Stimulated activated CD8-positive, alpha-beta memory T cell treated with anti-CD3 and anti-CD28 coated beads, Interleukin-15, amount 100 ng/mL, for 1 hour (primary cell): ENCODE measurements around the gene ZKSCAN3.
"Not testable (repeated sequence)": the region's sequence is repeated elsewhere in the genome, so short reads cannot be mapped to it uniquely, and the experiment has no call there.

Source experiments
- DNase-seq: peaks from one replicate; pipeline ENCODE4 v3.0.0-alpha.2; 2020; ENCODE audit warnings: low read depth

Gene ZKSCAN3

DNA sequence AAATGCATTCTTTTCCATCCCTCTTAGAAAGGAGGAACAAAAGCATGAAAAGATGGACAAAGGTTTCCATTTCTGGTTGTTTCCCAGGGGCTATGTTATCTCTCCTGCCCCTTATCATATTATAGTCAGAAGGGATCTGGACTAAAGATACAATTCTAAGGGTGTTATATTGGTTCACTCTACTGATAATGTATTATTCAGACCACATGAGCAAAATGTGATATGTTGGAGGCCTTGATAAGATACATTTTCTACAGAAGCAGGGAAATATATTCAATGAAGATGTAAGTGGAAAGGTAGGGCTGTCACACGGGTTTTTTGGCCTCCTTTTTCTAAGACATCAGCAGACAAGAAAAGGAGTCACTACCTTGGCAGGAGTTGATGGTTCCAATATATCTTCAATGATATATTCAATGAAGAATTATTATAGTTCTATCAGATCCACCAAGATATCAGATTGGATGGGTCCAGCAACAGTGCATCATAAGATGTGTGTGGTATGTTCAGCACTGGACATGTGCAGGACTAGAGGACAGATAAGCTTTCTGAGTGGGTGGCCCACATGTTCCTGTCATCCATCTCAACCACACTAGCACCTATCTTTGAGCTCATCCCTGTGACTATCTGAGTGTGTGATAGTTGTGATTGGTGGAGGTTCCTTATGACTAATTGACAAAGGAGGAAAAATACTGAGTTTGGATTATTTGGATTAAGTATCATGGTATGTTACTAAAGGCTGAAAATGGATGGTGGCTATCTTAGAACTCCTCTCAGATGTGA lies 5.7 kb upstream of the ZKSCAN3 start:
- no peak for DNase-seq

DNA sequence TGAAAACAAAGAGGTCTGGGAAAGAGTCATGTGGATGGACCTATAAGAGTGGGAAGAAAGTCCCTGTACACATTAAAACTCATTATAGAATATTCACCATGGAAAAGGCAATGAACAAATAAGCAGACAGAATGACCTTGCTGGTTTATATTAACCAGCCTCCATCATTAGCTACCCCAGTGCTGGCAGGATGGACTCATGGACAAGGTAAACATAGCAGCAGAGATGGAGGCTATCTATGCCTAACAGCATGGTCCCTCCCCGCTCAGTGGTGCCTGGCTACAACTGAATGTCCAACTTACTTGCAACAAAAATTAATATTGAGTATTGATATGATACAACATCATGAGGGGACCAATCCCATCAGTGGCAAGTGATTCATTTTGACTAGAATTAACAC lies 4.5 kb upstream of the ZKSCAN3 start:
- no peak for DNase-seq

DNA sequence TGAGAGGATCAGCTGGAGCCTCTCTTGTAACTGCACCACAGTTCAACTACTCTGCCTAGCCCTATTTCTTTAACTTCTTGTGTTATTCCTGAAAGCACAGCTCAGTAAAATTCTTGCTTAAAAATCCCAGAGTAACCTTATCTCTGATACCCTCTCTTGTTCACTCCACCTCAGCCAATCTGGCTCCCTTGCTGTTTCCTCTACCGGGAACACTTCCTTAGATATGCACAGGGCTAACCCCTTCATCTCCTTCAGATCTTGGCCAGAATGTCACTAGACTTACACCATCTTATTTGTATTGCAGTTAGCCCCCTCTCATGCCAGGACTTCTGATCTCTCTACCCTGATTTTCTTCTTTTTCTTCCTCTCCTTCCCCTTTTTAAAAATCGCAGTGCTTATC lies 2.6 kb upstream of the ZKSCAN3 start:
- DNase-seq = no peak

DNA sequence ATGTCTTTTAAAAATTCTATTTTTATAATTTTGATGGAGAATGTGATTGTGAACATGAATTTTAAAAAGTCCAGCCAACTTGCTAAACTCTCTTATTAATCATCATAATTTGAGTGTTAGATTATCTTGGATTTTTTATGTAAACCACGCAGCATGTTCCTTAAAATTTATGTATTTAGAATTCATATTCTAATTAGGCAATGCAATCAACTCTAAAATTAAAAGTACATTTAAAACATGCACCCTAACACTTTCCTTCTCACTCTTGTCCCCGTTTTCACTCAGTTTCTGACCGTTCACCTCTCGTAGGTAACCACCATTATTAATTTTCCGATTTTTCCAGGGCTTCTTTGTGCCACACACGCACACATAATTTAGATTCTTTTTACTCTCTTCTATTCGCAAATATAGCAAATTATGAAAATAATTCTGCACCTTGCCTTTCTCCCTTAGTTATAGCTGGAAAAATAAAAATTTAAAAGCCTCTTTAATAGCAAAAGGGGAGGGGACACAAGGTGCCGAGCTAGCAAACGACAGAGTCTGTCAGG lies 329 bp upstream of the ZKSCAN3 start:
- DNase-seq = no peak

DNA sequence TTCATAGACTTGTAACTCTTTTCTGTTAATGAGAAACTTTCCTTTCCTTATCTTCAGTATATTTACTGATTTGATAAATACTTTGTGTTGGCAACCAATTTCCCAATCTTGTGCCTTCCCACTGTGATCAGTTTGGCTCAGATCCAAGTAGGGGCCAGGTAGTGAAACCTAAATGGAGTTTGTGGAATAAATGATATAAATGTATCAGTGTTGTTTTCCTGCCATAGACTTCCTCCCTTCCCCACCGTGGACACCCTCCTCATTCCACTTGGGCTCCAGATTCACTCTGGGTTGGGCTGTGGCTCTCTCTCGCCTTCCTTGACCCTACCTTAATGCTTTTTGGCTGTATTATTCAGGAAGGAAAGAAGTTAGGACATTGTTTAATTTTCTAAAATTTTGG lies 1.3 kb downstream of the ZKSCAN3 start:
- DNase-seq = no peak

DNA sequence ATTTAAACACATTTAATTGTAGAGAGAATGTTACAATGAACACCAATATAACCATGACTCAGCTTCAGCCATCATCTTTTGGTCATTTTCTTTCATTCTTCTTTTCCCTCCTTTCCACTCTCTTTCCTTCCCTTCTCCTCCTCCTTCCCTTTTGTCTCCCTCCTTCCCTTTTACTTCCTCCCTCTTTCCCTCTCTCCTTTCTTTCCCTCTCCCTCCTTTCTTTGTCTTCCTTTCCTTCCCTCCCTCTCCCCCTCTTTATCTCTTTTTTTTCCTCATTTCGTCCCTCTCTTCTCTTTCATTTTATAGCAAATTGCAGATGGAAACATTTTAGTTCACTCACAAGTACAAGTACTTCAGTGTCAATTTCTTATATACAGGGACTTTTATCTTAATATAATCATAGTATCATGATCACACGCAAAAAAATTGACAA lies 1.8 kb downstream of the ZKSCAN3 start:
- no peak for DNase-seq

DNA sequence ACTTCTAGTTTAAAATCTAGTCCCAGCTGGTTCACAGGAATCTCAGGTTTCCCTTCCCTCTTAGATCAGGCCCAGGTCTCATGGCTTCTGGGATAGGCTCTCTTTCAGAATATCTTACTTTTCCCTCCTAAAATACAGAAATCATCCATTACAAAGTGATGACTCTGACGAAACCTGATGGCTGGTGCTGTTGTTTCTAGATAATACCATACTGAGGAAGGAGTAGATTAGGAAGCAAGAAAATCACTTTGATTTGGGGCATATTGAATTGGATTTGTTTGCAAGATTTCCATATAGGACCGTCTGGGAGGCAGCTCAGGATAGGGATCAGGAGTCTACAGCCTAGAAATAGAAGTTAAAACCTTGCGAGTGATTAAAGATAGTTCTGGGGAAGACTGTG lies 3.6 kb downstream of the ZKSCAN3 start:
- no peak for DNase-seq

DNA sequence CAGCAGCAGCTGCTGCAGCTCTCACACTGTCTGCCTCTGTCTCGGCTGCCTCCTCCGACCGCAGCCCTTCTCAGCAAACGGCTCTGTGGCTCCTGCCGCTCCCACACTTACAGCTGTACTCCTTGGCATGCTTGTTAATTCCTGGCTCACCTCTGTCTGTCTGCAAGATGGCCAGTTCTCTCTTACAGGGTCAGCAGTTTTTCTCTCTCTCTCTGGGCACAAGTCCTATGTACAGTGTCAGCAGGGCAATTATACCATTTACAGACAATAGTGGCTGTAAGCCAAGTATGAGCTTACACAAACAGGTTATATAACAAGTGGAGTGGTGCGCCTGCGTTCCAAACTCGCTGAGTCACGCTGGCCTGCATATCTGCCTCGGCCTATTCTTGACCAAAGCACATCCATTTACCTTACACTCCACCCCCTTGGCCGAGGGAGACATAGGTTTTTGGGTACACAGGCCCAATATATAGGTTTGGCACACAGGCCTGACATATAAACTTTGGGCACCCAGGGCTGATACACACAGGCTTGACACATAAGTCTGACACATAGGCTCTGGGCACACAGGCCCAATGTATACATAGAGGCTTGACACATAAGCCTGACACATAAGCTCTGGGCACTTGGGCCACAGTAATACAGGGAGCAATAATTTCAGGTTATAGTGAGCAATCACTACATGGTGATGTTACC lies 4.4 kb downstream of the ZKSCAN3 start:
- DNase-seq = no peak

DNA sequence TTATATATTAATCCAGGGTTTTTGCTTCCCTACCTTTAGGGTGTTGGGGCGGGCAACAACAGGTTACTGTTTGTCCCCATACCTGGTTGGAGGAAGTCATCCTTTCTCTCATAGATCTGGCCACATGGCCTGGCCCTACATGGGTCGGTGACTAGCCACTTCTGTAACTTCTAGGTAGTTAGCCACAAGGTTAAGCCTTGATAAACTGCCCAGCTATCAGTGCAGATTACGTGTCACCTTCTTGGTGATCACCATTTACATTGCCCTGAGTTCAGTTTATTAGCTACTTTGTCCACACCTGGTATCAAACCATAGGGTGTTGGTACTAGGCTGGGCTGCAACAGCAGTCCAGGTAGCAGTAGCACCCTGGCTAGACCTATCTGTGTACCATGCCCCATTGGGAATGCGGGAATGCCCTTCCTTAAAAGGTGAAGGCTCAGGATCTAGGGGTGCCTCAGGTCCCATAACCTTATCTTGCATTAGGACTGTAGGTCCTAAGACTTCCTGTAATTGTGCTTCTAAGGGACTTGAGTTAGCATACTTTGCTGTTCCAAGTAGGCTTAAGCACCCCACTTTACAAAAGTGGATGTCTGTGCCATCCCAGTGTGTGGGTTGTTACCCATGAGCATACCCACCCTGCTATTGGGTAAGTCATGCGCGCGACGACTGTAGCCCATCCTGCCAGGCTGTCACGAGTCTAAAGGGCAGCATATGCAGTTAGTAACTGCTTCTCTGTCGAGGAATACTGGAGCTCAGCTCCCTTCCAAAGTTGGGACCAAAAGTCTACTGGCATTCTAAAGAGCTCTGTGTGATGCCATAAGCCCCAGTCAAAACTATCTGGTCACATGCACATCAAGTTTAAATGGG lies 5.2 kb downstream of the ZKSCAN3 start:
- no peak for DNase-seq

DNA sequence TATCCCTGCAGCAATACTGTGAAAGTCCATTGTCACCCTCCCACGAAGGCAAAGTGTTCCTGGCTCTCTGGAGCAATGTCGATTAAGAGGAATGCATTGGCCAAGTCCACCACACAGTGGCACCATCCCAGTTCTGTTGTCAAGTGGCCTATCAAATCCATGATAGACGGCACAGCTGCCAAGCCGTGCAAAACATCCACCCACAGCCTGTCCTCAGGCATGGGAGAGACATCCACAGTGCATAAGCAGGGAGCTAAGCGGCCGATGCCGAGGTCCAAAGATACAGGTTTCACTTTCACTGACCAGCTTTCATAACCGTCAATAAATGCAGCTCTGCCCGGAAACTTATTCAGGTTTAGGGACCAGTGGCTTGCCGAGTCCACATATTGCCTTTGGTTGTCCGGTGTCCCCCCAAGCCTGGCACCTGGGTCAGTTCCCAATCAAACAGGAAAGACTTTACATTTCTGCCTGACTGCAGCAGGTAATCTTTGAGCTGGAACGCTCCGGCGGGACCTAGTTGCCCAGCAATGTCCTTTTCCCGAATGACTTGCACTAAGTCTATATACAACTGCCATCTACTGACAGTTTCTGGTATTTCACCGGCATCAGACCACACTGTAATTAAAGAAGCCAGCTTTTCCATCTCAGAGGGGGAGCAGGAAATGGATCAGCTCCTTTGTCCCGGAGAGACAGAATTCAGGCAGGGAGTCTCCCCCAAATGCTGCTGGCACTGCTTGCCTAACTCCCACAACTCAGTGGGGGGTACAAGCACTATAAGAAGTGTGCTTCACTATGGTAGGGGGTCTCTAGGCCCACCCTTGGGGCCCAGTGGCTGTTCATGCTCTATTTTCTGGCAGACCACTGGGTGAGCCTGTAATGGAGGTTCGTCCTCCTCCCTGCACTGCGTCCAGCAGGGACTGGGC lies 6.3 kb downstream of the ZKSCAN3 start:
- peak; percentile 35 for DNase-seq

DNA sequence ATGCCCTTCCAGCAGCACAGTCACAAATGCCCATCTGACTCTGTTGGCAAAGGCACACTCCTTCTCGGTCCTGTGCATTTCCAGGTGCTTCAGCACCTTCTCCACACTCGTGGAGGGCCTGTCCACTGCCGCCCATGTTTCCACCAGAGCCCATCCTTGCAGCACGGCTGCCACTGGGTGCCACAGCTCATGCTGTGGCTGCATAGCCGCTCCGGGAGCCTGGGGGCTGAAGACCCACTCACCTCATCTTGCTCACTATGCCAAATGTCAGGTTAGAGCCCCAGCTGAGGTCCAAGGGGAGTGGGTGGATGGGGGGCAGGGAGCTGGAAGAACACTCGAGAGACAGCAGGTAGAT lies 6.9 kb downstream of the ZKSCAN3 start:
- no peak for DNase-seq

DNA sequence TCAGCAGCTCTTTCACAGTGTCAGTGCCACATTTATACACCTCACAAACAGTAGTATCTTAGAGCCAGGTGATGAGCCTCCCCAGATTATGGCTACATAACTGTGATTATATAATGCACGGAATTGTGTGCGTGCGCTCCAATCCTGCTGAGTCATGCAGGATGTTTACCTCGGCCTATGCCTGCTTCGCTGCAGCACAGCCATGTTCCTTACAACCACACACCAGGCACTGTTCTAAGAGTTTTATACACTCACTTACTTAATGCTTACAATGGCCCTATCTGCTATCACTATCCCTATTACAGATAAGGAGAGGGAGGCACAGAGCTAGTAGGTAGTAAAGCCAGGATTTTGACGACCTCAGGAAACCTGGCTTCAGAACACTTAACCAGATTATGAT lies 7.3 kb downstream of the ZKSCAN3 start:
- no peak for DNase-seq

DNA sequence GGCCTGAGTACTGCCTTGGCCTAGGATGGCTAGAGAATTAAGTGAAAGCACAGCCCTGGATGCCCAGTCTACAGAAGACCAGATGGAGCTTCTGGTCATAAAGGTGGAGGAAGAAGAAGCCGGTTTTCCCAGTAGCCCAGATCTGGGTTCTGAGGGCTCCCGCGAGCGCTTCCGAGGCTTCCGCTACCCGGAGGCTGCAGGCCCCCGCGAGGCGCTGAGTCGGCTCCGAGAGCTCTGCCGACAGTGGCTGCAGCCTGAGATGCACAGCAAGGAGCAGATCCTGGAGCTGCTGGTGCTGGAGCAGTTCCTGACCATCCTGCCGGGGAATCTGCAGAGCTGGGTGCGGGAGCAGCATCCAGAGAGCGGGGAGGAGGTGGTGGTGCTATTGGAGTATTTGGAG lies 9.8 kb downstream of the ZKSCAN3 start:
- not testable (repeated sequence) for DNase-seq

DNA sequence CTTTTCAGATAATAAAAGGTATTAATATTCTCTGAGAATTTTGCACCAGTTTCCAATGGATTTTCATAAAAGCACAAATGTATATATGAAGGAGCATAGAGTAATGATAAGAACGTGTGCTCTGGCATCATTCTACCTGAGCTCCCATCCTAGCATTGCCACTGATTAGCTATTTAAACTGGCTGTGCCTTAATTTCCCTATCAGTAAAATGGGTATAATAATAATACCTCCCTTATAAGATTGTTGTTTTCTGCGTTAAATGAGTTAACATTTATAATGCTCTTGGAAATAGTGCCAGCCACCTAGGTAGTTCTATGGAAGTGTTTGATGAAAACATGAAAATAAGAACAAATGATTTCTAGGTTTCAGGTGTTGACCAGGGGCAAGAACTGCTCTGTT lies 11.2 kb downstream of the ZKSCAN3 start:
- no peak for DNase-seq

DNA sequence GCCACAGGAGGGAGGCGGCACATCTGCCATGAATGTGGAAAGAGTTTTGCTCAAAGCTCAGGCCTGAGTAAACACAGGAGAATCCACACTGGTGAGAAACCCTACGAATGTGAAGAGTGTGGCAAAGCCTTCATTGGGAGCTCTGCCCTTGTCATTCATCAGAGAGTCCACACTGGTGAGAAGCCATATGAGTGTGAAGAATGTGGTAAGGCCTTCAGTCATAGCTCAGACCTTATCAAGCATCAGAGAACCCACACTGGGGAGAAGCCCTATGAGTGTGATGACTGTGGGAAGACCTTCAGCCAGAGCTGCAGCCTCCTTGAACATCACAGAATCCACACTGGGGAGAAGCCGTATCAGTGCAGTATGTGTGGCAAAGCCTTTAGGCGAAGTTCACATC lies 15.8 kb downstream of the ZKSCAN3 start:
- not testable (repeated sequence) for DNase-seq

DNA sequence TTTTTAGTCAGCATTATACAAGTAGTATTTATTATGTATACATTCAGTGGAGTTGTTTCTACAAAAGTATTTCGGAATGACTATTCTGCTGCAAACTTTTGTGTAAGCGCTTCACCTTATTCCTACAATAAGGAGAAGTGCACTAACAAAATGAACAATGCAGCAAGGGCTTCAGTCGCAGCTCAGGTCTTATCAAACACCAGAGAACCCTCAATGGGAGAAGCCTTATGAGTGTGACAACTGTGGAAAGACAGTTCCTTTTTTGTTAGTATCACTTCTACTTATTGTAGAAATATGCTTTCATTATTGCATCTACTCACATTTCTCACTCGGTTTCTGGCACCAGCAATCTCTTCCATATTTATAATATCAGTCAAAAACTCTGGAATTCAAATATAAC lies 18.8 kb downstream of the ZKSCAN3 start:
- no peak for DNase-seq

DNA sequence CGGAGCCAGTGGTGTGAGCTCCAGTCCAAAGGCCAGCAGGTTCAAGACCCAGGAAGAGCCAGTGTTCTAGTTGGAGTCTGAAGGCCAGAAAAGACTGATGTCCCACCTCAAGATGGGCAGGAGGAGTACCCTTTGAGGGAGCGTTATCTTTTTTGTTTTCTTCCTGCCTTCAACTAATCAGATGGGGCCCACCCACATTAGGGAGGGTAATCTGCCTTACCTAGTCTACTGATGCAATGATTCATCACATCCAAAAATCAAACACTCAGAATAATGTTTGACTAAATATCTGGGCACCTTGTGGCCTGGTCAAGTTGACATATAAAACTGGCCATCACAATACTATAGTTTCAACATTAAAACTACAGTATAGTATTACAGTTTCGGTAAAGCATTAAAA lies 19.7 kb downstream of the ZKSCAN3 start:
- DNase-seq = no peak

DNA sequence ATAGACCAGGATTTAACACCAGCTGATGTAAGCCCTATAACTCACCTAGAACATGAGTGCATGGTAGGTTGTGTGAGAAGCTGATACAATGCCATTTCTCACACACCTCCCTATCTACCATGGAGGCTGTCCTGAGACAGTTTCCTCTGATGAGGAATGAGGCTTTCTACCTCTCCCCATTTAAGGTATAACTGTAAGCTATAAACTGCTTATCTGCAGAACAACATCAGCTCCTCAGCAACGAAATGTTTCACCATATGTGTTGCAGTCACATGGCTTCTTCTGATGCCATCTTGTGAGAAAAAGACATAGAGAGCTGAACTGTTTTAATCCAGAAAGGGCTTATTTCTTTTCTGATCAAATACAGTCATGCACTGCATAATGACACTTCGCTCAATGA lies 20.7 kb downstream of the ZKSCAN3 start:
- DNase-seq = no peak

DNA sequence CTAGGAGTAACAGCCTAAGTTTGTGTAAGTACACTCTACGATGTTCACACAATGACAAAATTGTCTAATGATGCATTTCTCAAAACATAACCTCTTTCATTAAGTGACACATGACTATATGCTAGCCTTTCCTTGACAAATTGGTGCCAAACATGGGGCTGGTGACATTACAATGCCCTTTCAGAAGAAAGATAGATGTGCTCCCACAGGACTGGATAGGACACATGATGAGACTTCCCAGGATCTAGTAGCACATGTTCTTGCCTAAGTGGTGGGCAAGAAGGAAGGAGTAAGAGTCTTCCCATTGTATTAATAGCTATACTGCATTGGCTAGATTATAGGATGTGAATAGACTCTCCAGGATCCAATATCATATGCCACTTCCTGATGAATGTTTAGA lies 21.5 kb downstream of the ZKSCAN3 start:
- no peak for DNase-seq

DNA sequence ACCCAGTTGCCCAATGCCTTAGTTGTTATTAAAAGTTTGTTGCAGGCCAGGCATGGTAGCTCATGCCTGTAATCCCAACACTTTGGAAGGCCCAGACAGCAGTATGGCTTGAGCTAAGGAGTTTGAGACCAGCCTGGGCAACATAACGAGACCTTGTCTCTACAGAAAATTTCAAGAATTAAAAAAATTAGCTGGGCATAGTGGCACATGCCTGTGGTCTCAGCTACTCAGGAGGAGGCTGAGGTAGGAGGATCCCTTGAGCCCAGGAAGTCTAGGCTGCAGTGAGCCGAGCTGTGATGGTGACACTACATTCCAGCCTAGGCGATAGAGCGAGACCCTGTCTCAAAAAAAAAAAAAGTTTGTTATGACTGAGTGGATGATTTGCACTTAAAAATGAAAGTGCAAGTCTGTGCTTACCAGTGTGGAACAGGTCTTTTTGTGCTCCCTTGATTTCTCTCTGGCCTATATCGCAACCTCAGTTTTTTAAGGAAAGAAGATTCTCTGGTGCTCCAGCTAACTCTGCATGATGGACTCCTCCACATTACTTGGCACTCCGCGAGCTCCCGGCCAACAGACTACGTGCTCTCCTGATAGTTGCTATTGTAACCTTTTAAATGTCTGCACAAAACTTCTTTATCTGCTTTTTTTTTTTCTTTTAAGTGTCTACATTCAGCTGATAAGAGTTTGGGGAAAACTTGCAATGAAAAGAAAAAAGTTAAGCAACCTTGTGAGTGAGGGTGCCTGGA lies 22.1 kb downstream of the ZKSCAN3 start:
- DNase-seq = no peak

DNA sequence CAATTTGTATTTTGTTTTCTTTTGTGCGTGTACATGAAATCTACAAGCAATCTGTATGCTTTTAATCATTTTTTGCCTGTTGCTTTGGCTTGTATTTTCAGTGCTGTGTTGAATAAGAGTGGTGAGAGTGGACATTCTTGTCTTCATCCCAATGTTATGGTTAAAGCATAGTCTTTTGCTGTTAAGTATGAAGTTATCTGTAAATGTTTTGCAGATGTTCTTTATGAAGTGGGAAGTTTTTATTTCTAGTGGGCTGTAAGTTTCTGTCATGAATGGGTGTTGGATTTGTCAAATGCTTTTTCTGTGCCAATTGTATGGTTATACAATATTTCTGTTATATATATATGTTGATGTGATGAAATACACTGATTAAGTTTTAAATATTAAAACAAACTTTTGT lies 24.2 kb downstream of the ZKSCAN3 start:
- no peak for DNase-seq
